CD4-positive, alpha-beta T cell treated with Interleukin-6 for 4 hours (primary cell): ENCODE measurements around the gene SEMA7A.

ENCODE experiments used
- DNase-seq: peaks from one replicate; pipeline ENCODE4 v3.0.0-alpha.2; 2020; ENCODE audit warnings: mixed read lengths

SEMA7A gene

GRCh38 chr15:74384881-74385643 lies 48.7 kb downstream of the SEMA7A start:
- peak; percentile 45 for DNase-seq

- no peak for DNase-seq
Measured at GRCh38 chr15:74384566-74384880, 49.2 kb downstream of the SEMA7A start.

GRCh38 chr15:74383695-74384565 lies 49.8 kb downstream of the SEMA7A start:
- peak; percentile 69 for DNase-seq

GRCh38 chr15:74383286-74383685 lies 50.5 kb downstream of the SEMA7A start:
- no peak for DNase-seq

GRCh38 chr15:74382004-74382816 lies 51.5 kb downstream of the SEMA7A start:
- peak; percentile 85 for DNase-seq

- DNase-seq, result no peak
Measured at GRCh38 chr15:74381481-74381880, 52.3 kb downstream of the SEMA7A start.

- DNase-seq, result no peak
Measured at GRCh38 chr15:74381190-74381453, 52.6 kb downstream of the SEMA7A start.

- DNase-seq, result no peak
Measured at GRCh38 chr15:74380361-74381189, 53.2 kb downstream of the SEMA7A start.

- peak; percentile 32 for DNase-seq
Measured at GRCh38 chr15:74378848-74379247, 54.9 kb downstream of the SEMA7A start.

- no peak for DNase-seq
Measured at GRCh38 chr15:74377831-74378766, 55.7 kb downstream of the SEMA7A start.

- no peak for DNase-seq
Measured at GRCh38 chr15:74376825-74377581, 56.8 kb downstream of the SEMA7A start.

- DNase-seq, result no peak
Measured at GRCh38 chr15:74376226-74376625, 57.5 kb downstream of the SEMA7A start.

- peak; percentile 87 for DNase-seq
Measured at GRCh38 chr15:74375303-74375693, 58.5 kb downstream of the SEMA7A start.

- no peak for DNase-seq
Measured at GRCh38 chr15:74374648-74375302, 59.0 kb downstream of the SEMA7A start.

GRCh38 chr15:74373731-74374647 lies 59.8 kb downstream of the SEMA7A start:
- peak; percentile 98 for DNase-seq

- no peak for DNase-seq
Measured at GRCh38 chr15:74373056-74373650, 60.6 kb downstream of the SEMA7A start.

- no peak for DNase-seq
Measured at GRCh38 chr15:74370471-74370870, 63.3 kb downstream of the SEMA7A start.

GRCh38 chr15:74369756-74370155 lies 64.0 kb downstream of the SEMA7A start:
- no peak for DNase-seq
